PFSK-1 (cell line): Measurements from ENCODE around the gene ATP13A3.

Source experiments
- FOXP2 ChIP-seq: optimal IDR thresholded peaks from 2 replicates; pipeline ENCODE3; 2011; ENCODE audit warnings: borderline replicate concordance, control low read depth, inconsistent platforms; ENCODE audit not compliant: insufficient read depth; ENCODE audit errors: extremely low read length, extremely low read depth
- POLR2AphosphoS5 ChIP-seq: IDR thresholded peaks from 2 replicates; pipeline ENCODE4 v1.6.1; 2012; ENCODE audit warnings: low read depth, mild to moderate bottlenecking, control low read depth, low read length, moderate library complexity
- REST ChIP-seq, 2 experiments: IDR thresholded peaks; 2 replicates each; pipeline versions ENCODE4 v1.6.1 to v1.8.0; 2011 to 2012; ENCODE audit warnings: low read depth in 2 of 2, low read length in 2 of 2, control low read depth in 1 of 2, inconsistent platforms in 1 of 2, mild to moderate bottlenecking in 1 of 2, moderate library complexity in 1 of 2; ENCODE audit not compliant: insufficient read depth in 1 of 2
- SIN3A ChIP-seq: IDR thresholded peaks from 2 replicates; pipeline ENCODE4 v1.6.1; 2012; ENCODE audit warnings: mild to moderate bottlenecking, low read length, moderate library complexity, borderline replicate concordance; ENCODE audit not compliant: insufficient read depth
- TAF1 ChIP-seq: IDR thresholded peaks from 2 replicates; pipeline ENCODE4 v1.6.1; 2012; ENCODE audit warnings: low read length, control low read depth, borderline replicate concordance; ENCODE audit not compliant: insufficient read depth

Gene ATP13A3

GRCh38 chr3:194443901-194444300, 42.9 kb downstream of the ATP13A3 start:
- TF ChIP-seq POLR2AphosphoS5: no peak
- no peak for TF ChIP-seq FOXP2
- TF ChIP-seq TAF1: no peak
- no peak for TF ChIP-seq SIN3A
- no peak for TF ChIP-seq REST (IDR thresholded peaks at IDR 0.05; ENCODE audit: insufficient read depth in 1 of 2, low read depth in 2 of 2, low read length in 2 of 2)

- TF ChIP-seq SIN3A (no peak), REST (IDR thresholded peaks at IDR 0.05; ENCODE audit: insufficient read depth in 1 of 2, low read depth in 2 of 2, low read length in 2 of 2) (no peak), POLR2AphosphoS5 (no peak), FOXP2 (no peak), TAF1 (no peak)
Measured at GRCh38 chr3:194440756-194441155, 46.0 kb downstream of the ATP13A3 start.

GRCh38 chr3:194439881-194440550, 46.8 kb downstream of the ATP13A3 start:
- TF ChIP-seq REST (IDR thresholded peaks at IDR 0.05; ENCODE audit: insufficient read depth in 1 of 2, low read depth in 2 of 2, low read length in 2 of 2) (no peak), TAF1 (no peak), POLR2AphosphoS5 (no peak), SIN3A (no peak), FOXP2 (no peak)

GRCh38 chr3:194434503-194434902, 52.3 kb downstream of the ATP13A3 start:
- TF ChIP-seq REST (IDR thresholded peaks at IDR 0.05; ENCODE audit: insufficient read depth in 1 of 2, low read depth in 2 of 2, low read length in 2 of 2) (no peak), SIN3A (no peak), FOXP2 (no peak), POLR2AphosphoS5 (no peak), TAF1 (no peak)

- no peak for TF ChIP-seq REST (IDR thresholded peaks at IDR 0.05; ENCODE audit: insufficient read depth in 1 of 2, low read depth in 2 of 2, low read length in 2 of 2)
- TF ChIP-seq POLR2AphosphoS5: no peak
- no peak for TF ChIP-seq FOXP2
- no peak for TF ChIP-seq SIN3A
- no peak for TF ChIP-seq TAF1
Measured at GRCh38 chr3:194431554-194431953, 55.2 kb downstream of the ATP13A3 start.
